ENCODE results near the gene SMAGP.
"Not testable (repeated sequence)": the region's sequence is repeated elsewhere in the genome, so short reads cannot be mapped to it uniquely, and the experiment has no call there.

SMAGP gene

GRCh38 chr12:51225771-51226170, 44.4 kb downstream of the SMAGP start:
- no peak for DNase-seq (ENCODE audit: low read depth in 2 of 2, low spot score in 1 of 2)

- no peak for DNase-seq (ENCODE audit: low read depth in 2 of 2, low spot score in 1 of 2)
Measured at GRCh38 chr12:51225234-51225633, 45.0 kb downstream of the SMAGP start.

GRCh38 chr12:51224625-51225024, 45.6 kb downstream of the SMAGP start:
- DNase-seq (ENCODE audit: low read depth in 2 of 2, low spot score in 1 of 2): no peak

- DNase-seq (ENCODE audit: low read depth in 2 of 2, low spot score in 1 of 2): no peak
Measured at GRCh38 chr12:51222461-51222860, 47.8 kb downstream of the SMAGP start.

- DNase-seq (ENCODE audit: low read depth in 2 of 2, low spot score in 1 of 2): not testable (repeated sequence)
Measured at GRCh38 chr12:51219857-51220256, 50.4 kb downstream of the SMAGP start.

GRCh38 chr12:51219322-51219721, 50.9 kb downstream of the SMAGP start:
- DNase-seq (ENCODE audit: low read depth in 2 of 2, low spot score in 1 of 2): no peak

GRCh38 chr12:51218607-51219161, 51.5 kb downstream of the SMAGP start:
- DNase-seq (ENCODE audit: low read depth in 2 of 2, low spot score in 1 of 2): no peak

- DNase-seq (ENCODE audit: low read depth in 2 of 2, low spot score in 1 of 2): peak; percentile 27 to 41
Measured at GRCh38 chr12:51217968-51218606, 52.1 kb downstream of the SMAGP start, which contains the start of gene POU6F1. TSS of gene POU6F1 (minus strand) at chr12:51218062. CDS start at chr12:51206836, 11,226 bp downstream.

GRCh38 chr12:51217133-51217967, 52.9 kb downstream of the SMAGP start:
- peak in 1 of 2 donors; percentile 13 for DNase-seq (ENCODE audit: low read depth in 2 of 2, low spot score in 1 of 2)

GRCh38 chr12:51216642-51217041, 53.6 kb downstream of the SMAGP start:
- DNase-seq (ENCODE audit: low read depth in 2 of 2, low spot score in 1 of 2): no peak

GRCh38 chr12:51214895-51215294, 55.3 kb downstream of the SMAGP start:
- DNase-seq (ENCODE audit: low read depth in 2 of 2, low spot score in 1 of 2): no peak

GRCh38 chr12:51210690-51211395, 59.4 kb downstream of the SMAGP start:
- no peak for DNase-seq (ENCODE audit: low read depth in 2 of 2, low spot score in 1 of 2)

- no peak for DNase-seq (ENCODE audit: low read depth in 2 of 2, low spot score in 1 of 2)
Measured at GRCh38 chr12:51209259-51209658, 61.0 kb downstream of the SMAGP start.

- no peak for DNase-seq (ENCODE audit: low read depth in 2 of 2, low spot score in 1 of 2)
Measured at GRCh38 chr12:51208016-51208660, 62.1 kb downstream of the SMAGP start.

GRCh38 chr12:51205350-51205749, 64.9 kb downstream of the SMAGP start:
- no peak for DNase-seq (ENCODE audit: low read depth in 2 of 2, low spot score in 1 of 2)

GRCh38 chr12:51202718-51203117, 67.5 kb downstream of the SMAGP start:
- no peak for DNase-seq (ENCODE audit: low read depth in 2 of 2, low spot score in 1 of 2)

GRCh38 chr12:51200806-51201205, 69.4 kb downstream of the SMAGP start:
- no peak for DNase-seq (ENCODE audit: low read depth in 2 of 2, low spot score in 1 of 2)

GRCh38 chr12:51200156-51200555, 70.1 kb downstream of the SMAGP start:
- no peak for DNase-seq (ENCODE audit: low read depth in 2 of 2, low spot score in 1 of 2)

GRCh38 chr12:51199366-51199945, 70.8 kb downstream of the SMAGP start:
- DNase-seq (ENCODE audit: low read depth in 2 of 2, low spot score in 1 of 2): no peak

GRCh38 chr12:51198568-51199365, 71.4 kb downstream of the SMAGP start:
- no peak for DNase-seq (ENCODE audit: low read depth in 2 of 2, low spot score in 1 of 2)
